ENCODE data around the gene CACNB3. TPM values are rescaled to one million over a fixed set of nuclear protein-coding genes. Genes with fewer than 3 reads are reported as not detected.

Gene CACNB3
- total RNA-seq, 1 donor from 2014 or later = 83.1 TPM

DNA sequence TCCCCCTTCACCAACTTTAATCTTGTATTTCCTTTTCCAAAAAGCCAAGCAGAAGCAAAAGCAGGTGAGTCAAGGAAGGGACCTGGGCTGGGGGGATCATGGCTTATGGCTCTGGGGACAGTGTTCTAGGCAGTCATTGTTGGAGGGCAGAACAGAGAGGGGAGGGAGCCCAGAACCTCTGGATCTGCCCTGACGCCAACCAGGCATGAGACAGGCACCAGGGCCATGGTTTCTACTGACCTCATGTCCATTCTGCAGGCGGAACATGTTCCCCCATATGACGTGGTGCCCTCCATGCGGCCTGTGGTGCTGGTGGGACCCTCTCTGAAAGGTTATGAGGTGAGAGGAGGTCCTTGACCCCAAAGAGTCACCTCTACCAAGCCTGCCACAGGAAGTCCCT lies 6.6 kb downstream of the CACNB3 start:
- TF ChIP-seq, protein P1, sequence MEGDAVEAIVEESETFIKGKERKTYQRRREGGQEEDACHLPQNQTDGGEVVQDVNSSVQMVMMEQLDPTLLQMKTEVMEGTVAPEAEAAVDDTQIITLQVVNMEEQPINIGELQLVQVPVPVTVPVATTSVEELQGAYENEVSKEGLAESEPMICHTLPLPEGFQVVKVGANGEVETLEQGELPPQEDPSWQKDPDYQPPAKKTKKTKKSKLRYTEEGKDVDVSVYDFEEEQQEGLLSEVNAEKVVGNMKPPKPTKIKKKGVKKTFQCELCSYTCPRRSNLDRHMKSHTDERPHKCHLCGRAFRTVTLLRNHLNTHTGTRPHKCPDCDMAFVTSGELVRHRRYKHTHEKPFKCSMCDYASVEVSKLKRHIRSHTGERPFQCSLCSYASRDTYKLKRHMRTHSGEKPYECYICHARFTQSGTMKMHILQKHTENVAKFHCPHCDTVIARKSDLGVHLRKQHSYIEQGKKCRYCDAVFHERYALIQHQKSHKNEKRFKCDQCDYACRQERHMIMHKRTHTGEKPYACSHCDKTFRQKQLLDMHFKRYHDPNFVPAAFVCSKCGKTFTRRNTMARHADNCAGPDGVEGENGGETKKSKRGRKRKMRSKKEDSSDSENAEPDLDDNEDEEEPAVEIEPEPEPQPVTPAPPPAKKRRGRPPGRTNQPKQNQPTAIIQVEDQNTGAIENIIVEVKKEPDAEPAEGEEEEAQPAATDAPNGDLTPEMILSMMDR (IDR thresholded peaks at IDR 0.05; ENCODE audit: unreplicated experiment) = no peak
- Mint-ChIP-seq H3K4me1 (ENCODE audit: unreplicated experiment) (peaks cover 11% of the 10 kb centered on the region), H3K27me3 (ENCODE audit: unreplicated experiment) (peaks cover 18% of the 10 kb centered on the region), H3K27ac (ENCODE audit: unreplicated experiment) (no peak overlapping the region), H3K36me3 (ENCODE audit: low read depth, unreplicated experiment) (peaks cover 37% of the 10 kb centered on the region), H3K4me3 (ENCODE audit: unreplicated experiment) (no peak overlapping the region), H3K9me3 (ENCODE audit: unreplicated experiment) (no peaks in the 10 kb centered on the region)
- no peak for DNase-seq (ENCODE audit: low spot score)

DNA sequence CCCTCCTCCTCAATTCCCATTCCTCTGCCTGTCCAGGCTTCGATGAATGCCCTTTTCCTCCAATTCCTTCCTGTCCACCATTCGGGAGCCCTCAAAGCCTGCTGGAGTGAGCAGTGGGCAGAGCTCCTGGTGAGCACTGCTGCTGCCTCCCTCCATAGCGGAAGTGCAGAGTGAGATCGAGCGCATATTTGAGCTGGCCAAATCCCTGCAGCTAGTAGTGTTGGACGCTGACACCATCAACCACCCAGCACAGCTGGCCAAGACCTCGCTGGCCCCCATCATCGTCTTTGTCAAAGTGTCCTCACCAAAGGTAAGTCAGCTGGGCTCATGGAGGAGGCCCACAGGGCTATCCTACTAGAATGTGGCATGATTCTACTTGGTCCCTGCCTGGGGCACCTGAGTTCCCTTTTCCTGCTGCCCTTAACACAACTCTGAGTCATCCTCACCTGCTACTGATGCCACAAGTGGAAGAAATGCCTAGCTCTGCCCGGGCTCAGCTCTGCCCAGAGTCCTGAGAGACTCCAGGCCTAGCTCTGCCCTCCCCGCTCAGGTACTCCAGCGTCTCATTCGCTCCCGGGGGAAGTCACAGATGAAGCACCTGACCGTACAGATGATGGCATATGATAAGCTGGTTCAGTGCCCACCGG lies 8.0 kb downstream of the CACNB3 start:
- Mint-ChIP-seq H3K4me3 (ENCODE audit: unreplicated experiment) (peak overlapping the region; percentile 81), H3K27me3 (ENCODE audit: unreplicated experiment) (peaks cover 17% of the 10 kb centered on the region), H3K36me3 (ENCODE audit: low read depth, unreplicated experiment) (peaks cover 43% of the 10 kb centered on the region), H3K27ac (ENCODE audit: unreplicated experiment) (peak overlapping the region; percentile 73), H3K9me3 (ENCODE audit: unreplicated experiment) (no peaks in the 10 kb centered on the region), H3K4me1 (ENCODE audit: unreplicated experiment) (peaks cover 11% of the 10 kb centered on the region)
- TF ChIP-seq, protein P1 (IDR thresholded peaks at IDR 0.05; ENCODE audit: unreplicated experiment) = no peak
- DNase-seq (ENCODE audit: low spot score) = no peak

DNA sequence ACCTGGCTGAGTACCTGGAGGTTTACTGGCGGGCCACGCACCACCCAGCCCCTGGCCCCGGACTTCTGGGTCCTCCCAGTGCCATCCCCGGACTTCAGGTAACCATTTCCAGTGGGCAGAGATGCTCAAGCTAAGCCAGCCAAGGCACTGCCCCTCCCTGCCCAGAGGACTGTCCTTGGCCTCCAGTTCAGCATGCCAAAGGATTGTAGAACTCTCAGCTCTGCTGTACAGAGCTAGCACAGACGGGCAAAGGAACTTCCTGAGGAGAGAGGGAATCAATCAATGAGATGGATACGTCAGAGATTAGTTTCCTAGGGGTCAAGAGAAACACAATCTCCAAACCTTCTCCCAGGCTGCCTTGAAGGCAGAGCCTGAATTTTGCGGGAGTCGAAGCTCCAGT lies 8.7 kb downstream of the CACNB3 start:
- no peak for DNase-seq (ENCODE audit: low spot score)
- peaks cover 17% of the 10 kb centered on the region for H3K27me3 Mint-ChIP-seq (ENCODE audit: unreplicated experiment)
- no peak overlapping the region for H3K27ac Mint-ChIP-seq (ENCODE audit: unreplicated experiment)
- H3K4me1 Mint-ChIP-seq (ENCODE audit: unreplicated experiment) = peaks cover 6% of the 10 kb centered on the region
- peaks cover 47% of the 10 kb centered on the region for H3K36me3 Mint-ChIP-seq (ENCODE audit: low read depth, unreplicated experiment)
- no peaks in the 10 kb centered on the region for H3K9me3 Mint-ChIP-seq (ENCODE audit: unreplicated experiment)
- TF ChIP-seq, protein P1 (IDR thresholded peaks at IDR 0.05; ENCODE audit: unreplicated experiment) = no peak
- no peak overlapping the region for H3K4me3 Mint-ChIP-seq (ENCODE audit: unreplicated experiment)

DNA sequence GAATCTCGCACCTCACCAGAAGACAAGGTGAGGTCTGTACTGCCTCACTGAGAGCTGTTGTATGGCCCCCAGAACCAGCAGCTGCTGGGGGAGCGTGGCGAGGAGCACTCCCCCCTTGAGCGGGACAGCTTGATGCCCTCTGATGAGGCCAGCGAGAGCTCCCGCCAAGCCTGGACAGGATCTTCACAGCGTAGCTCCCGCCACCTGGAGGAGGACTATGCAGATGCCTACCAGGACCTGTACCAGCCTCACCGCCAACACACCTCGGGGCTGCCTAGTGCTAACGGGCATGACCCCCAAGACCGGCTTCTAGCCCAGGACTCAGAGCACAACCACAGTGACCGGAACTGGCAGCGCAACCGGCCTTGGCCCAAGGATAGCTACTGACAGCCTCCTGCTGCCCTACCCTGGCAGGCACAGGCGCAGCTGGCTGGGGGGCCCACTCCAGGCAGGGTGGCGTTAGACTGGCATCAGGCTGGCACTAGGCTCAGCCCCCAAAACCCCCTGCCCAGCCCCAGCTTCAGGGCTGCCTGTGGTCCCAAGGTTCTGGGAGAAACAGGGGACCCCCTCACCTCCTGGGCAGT lies 9.3 kb downstream of the CACNB3 start:
- H3K4me1 Mint-ChIP-seq (ENCODE audit: unreplicated experiment) = peaks cover 2% of the 10 kb centered on the region
- H3K27me3 Mint-ChIP-seq (ENCODE audit: unreplicated experiment) = peaks cover 18% of the 10 kb centered on the region
- TF ChIP-seq, protein P1 (IDR thresholded peaks at IDR 0.05; ENCODE audit: unreplicated experiment) = no peak
- H3K36me3 Mint-ChIP-seq (ENCODE audit: low read depth, unreplicated experiment) = peaks cover 52% of the 10 kb centered on the region
- H3K27ac Mint-ChIP-seq (ENCODE audit: unreplicated experiment) = no peak overlapping the region
- H3K4me3 Mint-ChIP-seq (ENCODE audit: unreplicated experiment) = no peak overlapping the region
- no peaks in the 10 kb centered on the region for H3K9me3 Mint-ChIP-seq (ENCODE audit: unreplicated experiment)
- no peak for DNase-seq (ENCODE audit: low spot score)

DNA sequence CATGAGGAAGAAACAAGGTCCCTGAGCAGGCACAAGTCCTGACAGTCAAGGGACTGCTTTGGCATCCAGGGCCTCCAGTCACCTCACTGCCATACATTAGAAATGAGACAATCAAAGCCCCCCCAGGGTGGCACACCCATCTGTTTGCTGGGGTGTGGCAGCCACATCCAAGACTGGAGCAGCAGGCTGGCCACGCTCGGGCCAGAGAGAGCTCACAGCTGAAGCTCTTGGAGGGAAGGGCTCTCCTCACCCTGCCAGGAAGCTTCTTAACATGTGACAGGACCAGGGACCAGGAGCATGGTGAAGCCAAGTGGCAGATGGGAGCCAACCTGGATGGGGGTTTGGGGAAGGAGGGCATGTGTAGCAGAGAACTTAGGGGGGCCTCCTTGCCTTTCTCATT lies 10.0 kb downstream of the CACNB3 start:
- TF ChIP-seq, protein P1 (IDR thresholded peaks at IDR 0.05; ENCODE audit: unreplicated experiment) = no peak
- Mint-ChIP-seq H3K9me3 (ENCODE audit: unreplicated experiment) (no peaks in the 10 kb centered on the region), H3K4me3 (ENCODE audit: unreplicated experiment) (no peak overlapping the region), H3K27ac (ENCODE audit: unreplicated experiment) (no peak overlapping the region), H3K36me3 (ENCODE audit: low read depth, unreplicated experiment) (peaks cover 55% of the 10 kb centered on the region), H3K27me3 (ENCODE audit: unreplicated experiment) (peaks cover 18% of the 10 kb centered on the region), H3K4me1 (ENCODE audit: unreplicated experiment) (peaks cover 2% of the 10 kb centered on the region)
- DNase-seq (ENCODE audit: low spot score) = no peak

Data from endothelial cell (in vitro differentiated cells).